GM13976 (cell line): ENCODE measurements around the gene USP36.

ENCODE experiments used
- DNase-seq: peaks from one replicate; pipeline ENCODE4 v3.0.0; 2012; ENCODE audit warnings: low spot score
- in situ Hi-C: fragments of 300-500 bp; cut with MboI; formaldehyde crosslinking; loops from one replicate; pipeline ENCODE4 v1.12.0; 2022; ENCODE audit warnings: low sequenced_read_pairs, mixed read lengths, inconsistent platforms; ENCODE audit not compliant: unreplicated experiment
- TF ChIP-seq, protein P1 (sequence below): IDR thresholded peaks from 2 replicates; pipeline ENCODE4 v1.5.1; 2012; ENCODE audit warnings: borderline replicate concordance, mild to moderate bottlenecking; ENCODE audit not compliant: insufficient read depth; ENCODE audit errors: extremely low read depth, missing control alignments, control extremely low read depth

Gene USP36

DNA sequence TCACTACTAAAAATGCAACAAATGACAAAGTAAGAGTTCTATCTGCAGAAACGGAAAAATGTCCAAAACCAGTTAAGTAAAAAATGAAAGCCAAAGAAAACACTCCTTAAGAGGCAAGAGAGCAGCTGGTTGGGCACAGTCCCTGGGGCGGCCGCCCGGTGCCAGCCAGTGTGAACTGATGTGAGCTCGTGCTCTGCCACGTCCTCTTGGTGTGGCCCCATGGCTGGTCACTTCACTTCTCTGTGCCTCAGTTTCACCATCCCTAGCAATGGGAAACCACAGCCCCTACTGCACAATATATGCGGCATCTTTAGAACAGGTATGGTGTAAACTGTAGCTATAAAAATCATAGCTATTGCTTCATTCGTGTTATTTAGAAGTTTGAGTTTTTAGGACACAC lies 21.2 kb downstream of the USP36 start:
- in situ Hi-C loops = no loop called here
- TF ChIP-seq, protein P1, sequence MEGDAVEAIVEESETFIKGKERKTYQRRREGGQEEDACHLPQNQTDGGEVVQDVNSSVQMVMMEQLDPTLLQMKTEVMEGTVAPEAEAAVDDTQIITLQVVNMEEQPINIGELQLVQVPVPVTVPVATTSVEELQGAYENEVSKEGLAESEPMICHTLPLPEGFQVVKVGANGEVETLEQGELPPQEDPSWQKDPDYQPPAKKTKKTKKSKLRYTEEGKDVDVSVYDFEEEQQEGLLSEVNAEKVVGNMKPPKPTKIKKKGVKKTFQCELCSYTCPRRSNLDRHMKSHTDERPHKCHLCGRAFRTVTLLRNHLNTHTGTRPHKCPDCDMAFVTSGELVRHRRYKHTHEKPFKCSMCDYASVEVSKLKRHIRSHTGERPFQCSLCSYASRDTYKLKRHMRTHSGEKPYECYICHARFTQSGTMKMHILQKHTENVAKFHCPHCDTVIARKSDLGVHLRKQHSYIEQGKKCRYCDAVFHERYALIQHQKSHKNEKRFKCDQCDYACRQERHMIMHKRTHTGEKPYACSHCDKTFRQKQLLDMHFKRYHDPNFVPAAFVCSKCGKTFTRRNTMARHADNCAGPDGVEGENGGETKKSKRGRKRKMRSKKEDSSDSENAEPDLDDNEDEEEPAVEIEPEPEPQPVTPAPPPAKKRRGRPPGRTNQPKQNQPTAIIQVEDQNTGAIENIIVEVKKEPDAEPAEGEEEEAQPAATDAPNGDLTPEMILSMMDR = no peak
- DNase-seq = no peak

DNA sequence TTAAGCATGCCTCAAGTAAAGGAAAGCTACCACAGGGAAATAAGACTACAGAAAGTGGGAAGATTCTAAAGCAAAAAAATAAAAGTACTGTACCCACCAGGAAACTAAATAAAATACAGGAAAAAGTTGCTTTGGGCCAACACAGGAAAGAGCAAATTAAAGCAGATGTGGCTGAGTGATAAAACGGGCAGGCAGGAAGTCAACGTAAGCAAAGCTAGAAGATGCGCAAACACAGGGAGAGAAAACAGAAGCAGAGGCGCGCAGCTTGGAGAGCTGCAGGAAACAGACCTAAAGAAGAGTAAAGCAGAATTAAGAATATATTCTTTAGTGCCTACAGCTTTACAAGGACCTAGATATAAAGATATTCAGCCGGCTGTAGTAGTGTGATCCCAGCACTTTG lies 21.7 kb downstream of the USP36 start:
- no peak for DNase-seq
- in situ Hi-C loops = no loop called here
- TF ChIP-seq, protein P1 = no peak

DNA sequence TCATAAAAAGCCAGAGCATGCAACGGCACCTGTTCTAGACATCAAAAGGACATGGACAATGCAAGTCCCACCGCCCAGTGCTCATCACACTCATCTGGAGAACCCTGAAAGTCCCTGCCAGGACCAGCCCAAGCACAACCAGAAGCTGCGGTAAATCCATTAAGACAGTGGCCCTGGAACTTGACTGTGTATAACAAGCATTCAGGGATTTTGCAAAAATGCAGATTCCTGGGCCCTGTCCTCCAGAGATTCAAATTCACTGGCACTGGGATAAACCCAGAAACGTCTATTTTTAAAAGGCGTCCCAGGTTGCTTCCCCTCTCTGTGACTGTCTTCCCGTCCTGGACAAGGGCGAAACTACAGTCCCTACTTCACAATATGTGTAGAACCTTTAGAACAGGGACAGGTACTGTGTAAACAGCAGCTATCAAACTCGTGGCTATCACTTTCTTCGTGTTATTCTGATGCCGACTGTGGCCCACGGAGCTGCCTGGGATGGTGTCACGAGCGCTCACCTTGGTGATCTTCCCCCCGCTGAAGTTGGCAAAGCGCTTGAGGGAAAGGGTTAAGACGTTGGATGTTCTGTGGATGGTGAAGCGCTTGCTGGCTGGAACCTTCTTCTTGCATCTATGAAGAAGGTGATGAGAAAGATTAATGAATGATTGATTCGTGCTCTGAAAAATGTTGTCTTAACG lies 22.3 kb downstream of the USP36 start:
- no peak for DNase-seq
- TF ChIP-seq, protein P1 = no peak
- in situ Hi-C loops = no loop called here

DNA sequence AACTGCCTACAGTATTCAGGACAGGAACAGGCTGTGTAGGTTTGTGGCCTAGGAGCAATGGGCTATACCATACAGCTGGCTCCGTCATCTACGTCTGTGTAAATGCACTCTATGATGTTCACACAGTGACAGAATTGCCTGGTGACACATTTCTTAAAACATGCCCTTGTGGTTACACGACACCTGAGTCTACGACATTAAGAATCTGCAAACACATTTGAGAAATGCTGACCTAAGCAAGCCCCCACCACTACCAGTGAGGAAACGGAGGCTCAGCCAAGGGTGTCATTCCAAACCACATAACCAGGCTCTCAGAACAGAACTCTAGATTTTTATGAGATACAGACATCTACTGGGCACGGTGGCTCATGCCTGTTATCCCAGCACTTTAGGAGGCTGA lies 23.5 kb downstream of the USP36 start:
- TF ChIP-seq, protein P1 = no peak
- in situ Hi-C loops = no loop called here
- no peak for DNase-seq

DNA sequence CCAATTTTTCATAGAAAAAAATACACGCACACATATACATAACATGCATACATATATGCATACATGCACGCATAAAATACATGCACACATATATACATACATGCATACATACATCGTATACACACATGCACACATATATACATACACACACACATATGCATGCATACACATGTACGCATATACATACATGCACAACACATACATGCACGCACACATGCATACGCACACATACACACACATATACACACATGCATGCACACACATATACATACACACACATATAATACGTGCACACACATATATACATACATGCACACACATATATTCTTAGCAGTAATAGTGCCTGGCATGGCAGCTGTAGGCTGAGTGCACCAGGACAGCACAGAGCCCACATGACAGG lies 24.9 kb downstream of the USP36 start:
- in situ Hi-C loops = no loop called here
- TF ChIP-seq, protein P1 = no peak
- DNase-seq = no peak

DNA sequence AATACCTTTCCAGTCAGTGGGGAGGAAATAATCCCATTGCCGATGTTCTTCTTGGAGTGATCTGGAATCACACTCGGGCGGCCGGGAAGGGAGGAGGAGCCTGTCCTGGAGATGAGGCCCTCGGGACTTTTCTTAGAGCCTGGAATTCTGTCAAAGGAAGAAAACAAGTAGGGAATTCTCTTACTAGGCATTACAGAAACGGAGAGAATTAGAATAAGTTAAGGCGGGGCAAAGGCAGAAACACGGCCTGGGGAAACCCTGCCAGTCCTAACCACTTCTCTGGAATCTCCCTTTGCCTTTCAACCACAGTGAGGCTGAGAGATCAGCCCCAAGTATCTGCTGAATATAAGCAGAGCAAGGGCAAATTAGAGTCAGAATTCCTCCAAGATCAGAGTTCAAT lies 27.8 kb downstream of the USP36 start:
- TF ChIP-seq, protein P1 = no peak
- in situ Hi-C loops = no loop called here
- no peak for DNase-seq
